HepG2 (cell line): ENCODE results near the gene NFATC2. TPM values are rescaled to one million over a fixed set of nuclear protein-coding genes. Genes with fewer than 3 reads are reported as not detected.

Experiments
- ATAC-seq: fragments of 200-7000 bp; cut with Tn5 transposase; 3 replicates; pipeline ENCODE4 v1.9.1; 2020; ENCODE audit warnings: mild to moderate bottlenecking, moderate library complexity
- BruUV-seq: library from RNA; stranded (reverse); fragments of 400-500 nt; replicated peaks from 2 replicates; lab custom pipeline; 2021; lab: Mats Ljungman, UMichigan
- CTCF ChIA-PET: fragments of 300-600 bp; formaldehyde crosslinking; extraction: SDS; loops from one replicate; lab custom pipeline; 2021; ENCODE audit warnings: low total read pairs, inconsistent platforms, low intra/inter-chr PET ratio; lab: Yijun Ruan, JAX
- POLR2A ChIA-PET: fragments of 350-600 bp; sonication (Branson Sonifier 250); formaldehyde crosslinking; loops from one replicate; lab custom pipeline; 2020; ENCODE audit warnings: antibody characterized with exemption, inconsistent platforms; lab: Yijun Ruan, JAX
- DNase-seq: peaks from one replicate; pipeline ENCODE4 v3.0.0-alpha.2; 2015; ENCODE audit warnings: low spot score
- FAIRE-seq: peaks from 3 replicates; lab custom pipeline; 2011; peaks lifted over from hg19 to GRCh38; lab: Jason Lieb, UNC
- H2AFZ ChIP-seq: one replicate; pipeline ENCODE4 v1.6.1; 2011; ENCODE audit warnings: low read length, inconsistent platforms
- H3K27ac ChIP-seq: fragments of 300-600 bp; 3 replicates; pipeline ENCODE4 v1.8.0; 2011; ENCODE audit warnings: mixed run types, mild to moderate bottlenecking, mixed read lengths, low read length, inconsistent platforms; ENCODE audit not compliant: insufficient read depth; ENCODE audit errors: extremely low read length
- H3K27me3 ChIP-seq, 2 experiments: fragments of 200-600 bp in 1 of 2; 2 replicates in 1 of 2; 3 replicates in 1 of 2; pipeline versions ENCODE4 v1.6.0 to v1.8.0; 2011; ENCODE audit warnings: low read length in 2 of 2, mild to moderate bottlenecking in 2 of 2, moderate library complexity in 2 of 2, inconsistent platforms in 1 of 2; ENCODE audit not compliant: insufficient read depth in 2 of 2, control insufficient read depth in 1 of 2
- H3K36me3 ChIP-seq, 2 experiments: fragments of 200-600 bp in 1 of 2; replicated peaks in 1 of 2; 2 replicates in 1 of 2; 3 replicates in 1 of 2; pipeline versions ENCODE4 v1.5.1 to v1.8.0; 2011; ENCODE audit warnings: low read length in 2 of 2, inconsistent platforms in 1 of 2; ENCODE audit not compliant: insufficient read depth in 2 of 2, control insufficient read depth in 1 of 2
- H3K4me1 ChIP-seq: 2 replicates; pipeline ENCODE4 v1.5.1; 2012; ENCODE audit warnings: low read length, inconsistent platforms; ENCODE audit not compliant: insufficient read depth
- H3K4me2 ChIP-seq: 2 replicates; pipeline ENCODE4 v1.6.0; 2011; ENCODE audit warnings: low read depth, low read length, inconsistent platforms
- H3K4me3 ChIP-seq, 3 experiments: fragments of 200-600 bp in 1 of 3; sonication (generic), shearing (Covaris generic) in 1 of 3; replicated peaks in 1 of 3; 2 replicates each; pipeline ENCODE4 v1.5.1; 2011 to 2016; ENCODE audit warnings: low read length in 3 of 3, inconsistent platforms in 2 of 3, low read depth in 2 of 3, mild to moderate bottlenecking in 2 of 3, control low read depth in 1 of 3, mixed read lengths in 1 of 3; ENCODE audit not compliant: insufficient read depth in 1 of 3
- H3K79me2 ChIP-seq: one replicate; pipeline ENCODE4 v1.6.1; 2011; ENCODE audit warnings: low read length, inconsistent platforms; ENCODE audit not compliant: insufficient read depth
- H3K9ac ChIP-seq: 2 replicates; pipeline ENCODE4 v1.6.0; 2011; ENCODE audit warnings: mild to moderate bottlenecking, low read depth, low read length, inconsistent platforms; ENCODE audit not compliant: insufficient read depth
- H3K9me3 ChIP-seq: 2 replicates; pipeline ENCODE4 v1.5.1; 2012; ENCODE audit warnings: mild to moderate bottlenecking, low read length
- H4K20me1 ChIP-seq: 2 replicates; pipeline ENCODE4 v1.6.0; 2011; ENCODE audit warnings: inconsistent platforms, mild to moderate bottlenecking, low read length, moderate library complexity; ENCODE audit not compliant: insufficient read depth
- JARID2 ChIP-seq: sonication (generic); formaldehyde crosslinking; IDR thresholded peaks from 2 replicates; pipeline ENCODE4 v1.8.1; 2023; ENCODE audit warnings: missing genetic modification reagents, inconsistent platforms; ENCODE audit not compliant: insufficient replicate concordance
- KLF16 ChIP-seq, 2 experiments: sonication (generic) in 1 of 2; formaldehyde crosslinking in 1 of 2; IDR thresholded peaks; 2 replicates each; pipeline versions ENCODE4 v1.6.1 to v1.8.0; 2016 to 2023; ENCODE audit warnings: missing genetic modification reagents in 2 of 2, missing compliant biosample characterization in 1 of 2
- MAZ ChIP-seq, 2 experiments: sonication (generic) in 1 of 2; formaldehyde crosslinking in 1 of 2; IDR thresholded peaks; 2 replicates each; pipeline versions ENCODE4 v1.5.0 to v1.6.1; 2012 to 2020; ENCODE audit warnings: low read depth in 2 of 2, mild to moderate bottlenecking in 2 of 2, borderline replicate concordance in 1 of 2, improper control_type of control experiment in 1 of 2, low read length in 1 of 2, missing genetic modification reagents in 1 of 2, moderate library complexity in 1 of 2
- NFATC3 ChIP-seq: sonication (generic); formaldehyde crosslinking; IDR thresholded peaks from 2 replicates; pipeline ENCODE4 v1.5.1; 2020; ENCODE audit warnings: mild to moderate bottlenecking, missing genetic modification reagents
- ONECUT2 ChIP-seq: sonication (generic); formaldehyde crosslinking; IDR thresholded peaks from 2 replicates; pipeline ENCODE4 v1.4.0; 2020; ENCODE audit warnings: missing genetic modification reagents
- SRSF1 ChIP-seq: fragments of 200-400 bp; formaldehyde crosslinking; optimal IDR thresholded peaks from 2 replicates; pipeline ENCODE3; 2017; ENCODE audit warnings: mild to moderate bottlenecking, low read depth, low read length, moderate library complexity
- ZNF550 ChIP-seq: sonication (generic); formaldehyde crosslinking; IDR thresholded peaks from 2 replicates; pipeline ENCODE4 v1.4.0; 2020; ENCODE audit warnings: mild to moderate bottlenecking, missing genetic modification reagents, borderline replicate concordance
- WGBS: methylation state at CpG from one replicate; pipeline ENCODE4 v1.1.6; 2017; ENCODE audit warnings: low lambda C conversion rate; 5-methylcytosine and 5-hydroxymethylcytosine counted together
- in situ Hi-C: cut with HindIII; loops from 2 replicates; pipeline ENCODE4 v1.10.0; 2017; ENCODE audit warnings: low pct_unique_long_range_greater_than_20kb; ENCODE audit not compliant: extremely low pct_ligation_motif_present
- intact Hi-C: fragments of 100-400 bp; cut with micrococcal nuclease; formaldehyde crosslinking; loops from one replicate; pipeline ENCODE4 v1.10.0; 2022; ENCODE audit not compliant: unreplicated experiment
- polyA plus RNA-seq, 8 experiments: library from polyadenylated mRNA; depleted of rRNA in 3 of 8; stranded (reverse) in 7 of 8; unstranded in 1 of 8; fragments of >200 nt; fragmentation: Illumina TruSeq in 4 of 8; extraction: Trizol in 4 of 8; gene quantifications; 2 replicates each; pipeline versions ENCODE4 v1.2.1 to v1.2.3, GENCODE V29; 2011 to 2016; ENCODE audit warnings: low read depth in 4 of 8, missing spikeins in 1 of 8, mixed read lengths in 1 of 8; ENCODE audit not compliant: insufficient read depth in 1 of 8
- total RNA-seq, 5 experiments: library from RNA; depleted of rRNA; stranded (reverse); fragments of >200 nt; fragmentation: Illumina TruSeq; extraction: Trizol; gene quantifications; 2 replicates each; pipeline ENCODE4 v1.2.3, GENCODE V29; 2016; ENCODE audit warnings: low read depth in 1 of 5
- TF ChIP-seq, protein P1 (sequence below): sonication (generic); formaldehyde crosslinking; IDR thresholded peaks from 2 replicates; pipeline ENCODE4 v1.5.0; 2020; ENCODE audit warnings: mild to moderate bottlenecking, missing genetic modification reagents, moderate library complexity
- TF ChIP-seq, protein P2 (sequence below): sonication (generic); formaldehyde crosslinking; IDR thresholded peaks from 2 replicates; pipeline ENCODE4 v1.8.0; 2022; ENCODE audit warnings: missing genetic modification reagents, low read depth, mild to moderate bottlenecking, borderline replicate concordance
- TF ChIP-seq, protein P3 (sequence below): sonication (generic); formaldehyde crosslinking; IDR thresholded peaks from 2 replicates; pipeline ENCODE4 v1.4.0; 2020; ENCODE audit warnings: missing genetic modification reagents
- TF ChIP-seq, protein P4 (sequence below): sonication (generic); formaldehyde crosslinking; IDR thresholded peaks from 2 replicates; pipeline ENCODE4 v1.4.0; 2020; ENCODE audit warnings: missing genetic modification reagents

NFATC2 gene
- total and polyA plus RNA-seq, 2 of the 13 experiments (the other 11 are each of a cell fraction or from before 2014, with no cell fraction given) = 1.9 to 3.3 TPM

DNA sequence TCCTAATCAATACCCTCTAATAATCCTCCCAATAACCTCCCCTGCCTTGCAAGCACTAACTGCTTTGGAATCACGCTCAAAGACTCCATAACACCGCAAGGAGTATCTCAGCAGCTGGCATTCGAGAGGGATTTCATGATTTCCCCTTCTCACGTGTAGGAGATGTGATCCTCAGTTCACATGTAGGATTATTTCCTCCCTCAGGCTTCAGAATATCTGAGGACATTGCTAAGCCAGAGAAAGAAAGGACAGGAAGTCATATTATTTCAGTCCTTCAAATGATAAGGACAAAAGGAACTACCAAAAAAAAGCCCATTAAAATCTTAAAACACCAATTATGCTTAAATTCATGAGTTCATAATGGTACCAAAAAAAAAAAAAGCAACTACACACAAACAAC lies 122.9 kb downstream of the NFATC2 start (continued):
- TF ChIP-seq, protein P1, sequence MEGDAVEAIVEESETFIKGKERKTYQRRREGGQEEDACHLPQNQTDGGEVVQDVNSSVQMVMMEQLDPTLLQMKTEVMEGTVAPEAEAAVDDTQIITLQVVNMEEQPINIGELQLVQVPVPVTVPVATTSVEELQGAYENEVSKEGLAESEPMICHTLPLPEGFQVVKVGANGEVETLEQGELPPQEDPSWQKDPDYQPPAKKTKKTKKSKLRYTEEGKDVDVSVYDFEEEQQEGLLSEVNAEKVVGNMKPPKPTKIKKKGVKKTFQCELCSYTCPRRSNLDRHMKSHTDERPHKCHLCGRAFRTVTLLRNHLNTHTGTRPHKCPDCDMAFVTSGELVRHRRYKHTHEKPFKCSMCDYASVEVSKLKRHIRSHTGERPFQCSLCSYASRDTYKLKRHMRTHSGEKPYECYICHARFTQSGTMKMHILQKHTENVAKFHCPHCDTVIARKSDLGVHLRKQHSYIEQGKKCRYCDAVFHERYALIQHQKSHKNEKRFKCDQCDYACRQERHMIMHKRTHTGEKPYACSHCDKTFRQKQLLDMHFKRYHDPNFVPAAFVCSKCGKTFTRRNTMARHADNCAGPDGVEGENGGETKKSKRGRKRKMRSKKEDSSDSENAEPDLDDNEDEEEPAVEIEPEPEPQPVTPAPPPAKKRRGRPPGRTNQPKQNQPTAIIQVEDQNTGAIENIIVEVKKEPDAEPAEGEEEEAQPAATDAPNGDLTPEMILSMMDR = no peak
- no peak for TF ChIP-seq NFATC3
- TF ChIP-seq, protein P2, sequence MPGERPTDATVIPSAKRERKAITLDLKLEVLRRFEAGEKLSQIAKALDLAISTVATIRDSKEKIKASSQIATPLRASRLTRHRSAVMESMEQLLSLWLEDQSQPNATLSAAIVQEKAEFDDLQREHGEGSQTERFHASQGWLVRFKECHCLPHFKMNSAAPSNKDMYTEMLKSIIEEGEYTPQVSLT = no peak

DNA sequence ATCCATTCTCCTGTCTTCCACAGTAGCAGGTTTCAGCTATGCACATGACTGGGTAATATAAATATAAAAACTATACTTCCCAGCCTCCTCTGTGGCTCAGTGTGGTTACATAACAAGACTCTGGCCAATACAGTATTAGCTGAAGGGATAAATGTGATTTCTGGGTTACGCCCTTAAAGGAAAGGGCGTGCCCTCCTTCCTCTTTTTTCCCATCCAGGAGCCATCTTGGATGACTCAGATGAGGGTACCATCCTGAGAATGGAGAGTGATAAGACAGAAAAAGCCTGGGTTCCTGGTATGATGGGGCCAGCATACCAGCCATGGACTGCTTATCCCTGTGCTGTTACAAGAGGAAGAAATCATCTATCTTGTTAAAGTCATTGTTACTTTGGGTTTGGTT lies 123.3 kb downstream of the NFATC2 start:
- intact Hi-C loops = no loop called here
- no peak overlapping the region for H3K27ac ChIP-seq
- no peaks in the 10 kb centered on the region for H3K9me3 ChIP-seq
- no peak overlapping the region for H3K4me2 ChIP-seq
- in situ Hi-C loops = no loop called here
- ChIA-PET POLR2A (no interaction called here), CTCF (no interaction called here)
- ATAC-seq = no peak
- no peak overlapping the region for H3K9ac ChIP-seq
- H3K79me2 ChIP-seq = no peaks in the 10 kb centered on the region
- no peak overlapping the region for H2AFZ ChIP-seq
- peaks cover 9% of the 10 kb centered on the region for H3K4me1 ChIP-seq
- DNase-seq = no peak
- H3K4me3 ChIP-seq = no peak overlapping the region
- H3K27me3 ChIP-seq = no peaks in the 10 kb centered on the region
- no peaks in the 10 kb centered on the region for H4K20me1 ChIP-seq
- no peak for FAIRE-seq
- 96% methylated on average over 2 of the region's 2 CpGs for WGBS
- no TSS peak for BruUV-seq
- TF ChIP-seq, protein P3, sequence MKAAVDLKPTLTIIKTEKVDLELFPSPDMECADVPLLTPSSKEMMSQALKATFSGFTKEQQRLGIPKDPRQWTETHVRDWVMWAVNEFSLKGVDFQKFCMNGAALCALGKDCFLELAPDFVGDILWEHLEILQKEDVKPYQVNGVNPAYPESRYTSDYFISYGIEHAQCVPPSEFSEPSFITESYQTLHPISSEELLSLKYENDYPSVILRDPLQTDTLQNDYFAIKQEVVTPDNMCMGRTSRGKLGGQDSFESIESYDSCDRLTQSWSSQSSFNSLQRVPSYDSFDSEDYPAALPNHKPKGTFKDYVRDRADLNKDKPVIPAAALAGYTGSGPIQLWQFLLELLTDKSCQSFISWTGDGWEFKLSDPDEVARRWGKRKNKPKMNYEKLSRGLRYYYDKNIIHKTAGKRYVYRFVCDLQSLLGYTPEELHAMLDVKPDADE = no peak
- no peak for TF ChIP-seq ZNF550
- TF ChIP-seq, protein P4, sequence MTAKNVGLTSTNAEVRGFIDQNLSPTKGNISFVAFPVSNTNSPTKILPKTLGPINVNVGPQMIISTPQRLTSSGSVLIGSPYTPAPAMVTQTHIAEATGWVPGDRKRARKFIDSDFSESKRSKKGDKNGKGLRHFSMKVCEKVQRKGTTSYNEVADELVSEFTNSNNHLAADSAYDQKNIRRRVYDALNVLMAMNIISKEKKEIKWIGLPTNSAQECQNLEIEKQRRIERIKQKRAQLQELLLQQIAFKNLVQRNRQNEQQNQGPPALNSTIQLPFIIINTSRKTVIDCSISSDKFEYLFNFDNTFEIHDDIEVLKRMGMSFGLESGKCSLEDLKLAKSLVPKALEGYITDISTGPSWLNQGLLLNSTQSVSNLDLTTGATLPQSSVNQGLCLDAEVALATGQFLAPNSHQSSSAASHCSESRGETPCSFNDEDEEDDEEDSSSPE = no peak
- no peak for TF ChIP-seq SRSF1
- TF ChIP-seq MAZ (IDR thresholded peaks at IDR 0.05; ENCODE audit: borderline replicate concordance, low read depth, low read length) = no peak
- no peak for TF ChIP-seq MAZ (CRISPR knock-in tag; IDR thresholded peaks at IDR 0.05; ENCODE audit: low read depth)
- no peak for TF ChIP-seq ONECUT2 (CRISPR knock-in tag)
- no peak for TF ChIP-seq JARID2 (CRISPR knock-in tag)
- TF ChIP-seq KLF16 (CRISPR knock-in tag; IDR thresholded peaks at IDR 0.05) = no peak
- no peaks in the 10 kb centered on the region; a peak in 2 of 5 replicates for H3K36me3 ChIP-seq
